ENCODE measurements around the gene GRID1. TPM values are rescaled to one million over a fixed set of nuclear protein-coding genes. Genes with fewer than 3 reads are reported as not detected.

GRID1 gene
- total RNA-seq, 2 donors from 2014 or later, result 0.37 to 0.67 TPM

DNA sequence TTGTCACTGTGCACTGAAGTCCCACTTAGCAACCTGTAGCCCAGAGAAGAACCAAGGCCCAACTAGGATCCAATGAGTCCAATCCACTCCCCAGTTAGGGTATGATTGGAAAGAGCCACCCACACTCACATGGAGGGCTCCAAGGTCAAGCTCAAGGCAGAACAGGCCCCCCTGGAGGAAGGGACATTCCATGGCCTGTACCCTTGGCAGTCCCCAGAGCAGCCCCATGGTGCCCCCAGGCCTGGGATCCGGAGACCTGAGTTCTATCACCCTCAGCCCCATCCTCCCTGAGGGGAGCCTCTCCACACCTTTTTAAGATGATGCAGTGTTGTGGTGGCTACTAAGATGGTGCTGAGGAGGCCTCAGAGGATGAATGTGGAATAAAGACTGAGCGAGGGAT is 231.4 kb downstream of the GRID1 start:
- no peak for TF ChIP-seq CTCF (IDR thresholded peaks at IDR 0.05)
- H3K36me3 ChIP-seq, result no peaks in the 10 kb centered on the region
- no peak overlapping the region for H3K27ac ChIP-seq
- H3K9me3 ChIP-seq, result no peaks in the 10 kb centered on the region
- H3K4me3 ChIP-seq, result no peak overlapping the region
- no peak for DNase-seq (ENCODE audit: low spot score)
- no peaks in the 10 kb centered on the region for H3K27me3 ChIP-seq
- no peaks in the 10 kb centered on the region for H3K4me1 ChIP-seq

DNA sequence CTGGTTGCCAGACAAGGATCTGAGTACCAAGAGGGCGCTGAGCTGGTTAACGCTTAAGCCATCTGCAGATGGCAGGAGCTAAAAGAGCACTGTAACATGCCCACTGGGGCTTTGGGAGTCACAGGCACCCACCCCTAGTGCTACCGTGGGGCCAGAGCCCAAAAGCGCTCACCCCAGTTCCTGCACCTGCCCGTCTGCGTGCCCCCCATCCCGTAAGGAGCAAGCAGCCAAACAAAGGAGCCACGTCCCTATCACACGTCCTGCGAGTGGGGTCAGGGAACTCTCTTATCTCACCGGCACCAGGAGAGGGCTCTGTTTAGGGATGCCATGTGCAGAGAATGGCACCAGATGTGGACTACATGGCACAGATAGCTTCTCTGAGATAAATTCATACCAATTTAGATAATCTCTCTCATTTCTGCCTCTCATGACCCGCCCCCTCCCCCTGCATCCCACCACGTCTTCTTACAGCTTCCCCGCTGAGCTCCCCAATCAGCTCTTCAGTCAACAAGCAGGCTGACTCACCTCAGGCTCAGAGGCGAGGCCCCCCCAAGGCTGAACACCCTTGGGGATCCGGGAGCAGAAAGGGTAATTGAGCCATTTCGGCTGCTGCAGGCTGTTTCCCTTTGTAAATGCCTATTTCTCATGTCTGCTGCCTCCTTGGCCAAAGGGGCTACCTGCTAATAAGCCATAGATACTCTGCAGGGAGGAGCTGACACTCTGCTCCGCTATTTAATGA is 235.7 kb downstream of the GRID1 start:
- Histone ChIP-seq H3K4me1 (no peaks in the 10 kb centered on the region), H3K27me3 (no peaks in the 10 kb centered on the region), H3K36me3 (no peaks in the 10 kb centered on the region), H3K27ac (no peak overlapping the region), H3K9me3 (no peaks in the 10 kb centered on the region), H3K4me3 (no peak overlapping the region)
- TF ChIP-seq CTCF (IDR thresholded peaks at IDR 0.05), result no peak
- no peak for DNase-seq (ENCODE audit: low spot score)

GRCh38 chr10:86130041-86130440 is 236.6 kb downstream of the GRID1 start:
- no peaks in the 10 kb centered on the region for H3K36me3 ChIP-seq
- no peaks in the 10 kb centered on the region for H3K4me1 ChIP-seq
- no peak overlapping the region for H3K4me3 ChIP-seq
- H3K27me3 ChIP-seq, result no peaks in the 10 kb centered on the region
- H3K9me3 ChIP-seq, result no peaks in the 10 kb centered on the region
- DNase-seq (ENCODE audit: low spot score), result no peak
- no peak overlapping the region for H3K27ac ChIP-seq
- no peak for TF ChIP-seq CTCF (IDR thresholded peaks at IDR 0.05)

DNA sequence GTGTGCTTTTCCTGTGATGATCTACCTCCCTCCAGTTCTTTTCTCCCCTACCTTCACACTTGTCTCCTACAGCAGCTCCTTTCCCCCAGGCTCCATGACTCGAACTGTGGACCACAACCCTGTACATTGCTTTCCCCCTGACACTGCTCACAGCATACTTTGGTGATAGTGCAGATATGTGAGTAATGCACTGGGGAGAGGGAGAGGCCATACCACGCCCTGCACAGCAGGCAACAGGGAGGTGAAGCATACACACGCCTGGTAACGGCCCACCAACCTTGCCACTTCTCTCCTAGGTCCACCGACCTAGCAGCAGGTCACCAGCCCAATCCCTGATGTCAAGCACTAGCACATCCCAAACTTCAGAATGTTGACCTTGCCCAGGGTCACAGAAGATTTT is 238.2 kb downstream of the GRID1 start:
- Histone ChIP-seq H3K27ac (no peak overlapping the region), H3K36me3 (no peaks in the 10 kb centered on the region), H3K27me3 (no peaks in the 10 kb centered on the region), H3K9me3 (no peaks in the 10 kb centered on the region), H3K4me3 (no peak overlapping the region), H3K4me1 (no peaks in the 10 kb centered on the region)
- no peak for TF ChIP-seq CTCF (IDR thresholded peaks at IDR 0.05)
- DNase-seq (ENCODE audit: low spot score), result no peak

GRCh38 chr10:86127274-86127819 is 239.2 kb downstream of the GRID1 start:
- no peaks in the 10 kb centered on the region for H3K9me3 ChIP-seq
- DNase-seq (ENCODE audit: low spot score), result no peak

More at GRCh38 chr10:86127274-86127819, 239.2 kb downstream of the GRID1 start:
- no peaks in the 10 kb centered on the region for H3K36me3 ChIP-seq
- H3K27ac ChIP-seq, result no peak overlapping the region
- no peak overlapping the region for H3K4me3 ChIP-seq
- TF ChIP-seq CTCF (IDR thresholded peaks at IDR 0.05), result no peak
- H3K27me3 ChIP-seq, result no peaks in the 10 kb centered on the region
- no peaks in the 10 kb centered on the region for H3K4me1 ChIP-seq
